GM19455 (cell line): ENCODE measurements around the gene SMOC2.

Source experiments
- ATAC-seq: cut with Tn5 transposase; IDR thresholded peaks from one replicate; pipeline ENCODE4 v1.9.1; 2021; ENCODE audit not compliant: unreplicated experiment

SMOC2 gene

GRCh38 chr6:168441434-168442391 is 729 bp downstream of the SMOC2 start:
- ATAC-seq: no peak

- no peak for ATAC-seq
Measured at GRCh38 chr6:168442646-168443045, 1.7 kb downstream of the SMOC2 start.

GRCh38 chr6:168447282-168447681 is 6.3 kb downstream of the SMOC2 start:
- ATAC-seq: no peak

GRCh38 chr6:168447700-168448099 is 6.7 kb downstream of the SMOC2 start:
- ATAC-seq: no peak

- no peak for ATAC-seq
Measured at GRCh38 chr6:168448243-168448855, 7.4 kb downstream of the SMOC2 start.

GRCh38 chr6:168450917-168451316 is 9.9 kb downstream of the SMOC2 start:
- ATAC-seq: no peak

- no peak for ATAC-seq
Measured at GRCh38 chr6:168451805-168452517, 11.0 kb downstream of the SMOC2 start.

GRCh38 chr6:168452685-168453377 is 11.8 kb downstream of the SMOC2 start:
- ATAC-seq: no peak

- ATAC-seq: no peak
Measured at GRCh38 chr6:168455847-168456530, 15.0 kb downstream of the SMOC2 start.

GRCh38 chr6:168456907-168457652 is 16.1 kb downstream of the SMOC2 start:
- no peak for ATAC-seq

- no peak for ATAC-seq
Measured at GRCh38 chr6:168457653-168457934, 16.6 kb downstream of the SMOC2 start.

GRCh38 chr6:168458101-168458500 is 17.1 kb downstream of the SMOC2 start:
- no peak for ATAC-seq

- ATAC-seq: no peak
Measured at GRCh38 chr6:168459572-168459971, 18.6 kb downstream of the SMOC2 start.

- ATAC-seq: no peak
Measured at GRCh38 chr6:168462289-168462853, 21.4 kb downstream of the SMOC2 start.

- ATAC-seq: no peak
Measured at GRCh38 chr6:168464546-168464945, 23.6 kb downstream of the SMOC2 start.

- no peak for ATAC-seq
Measured at GRCh38 chr6:168468045-168468444, 27.1 kb downstream of the SMOC2 start.

GRCh38 chr6:168469521-168469920 is 28.5 kb downstream of the SMOC2 start:
- ATAC-seq: no peak

- ATAC-seq: no peak
Measured at GRCh38 chr6:168469926-168470325, 28.9 kb downstream of the SMOC2 start.

- ATAC-seq: no peak
Measured at GRCh38 chr6:168472363-168472762, 31.4 kb downstream of the SMOC2 start.

- no peak for ATAC-seq
Measured at GRCh38 chr6:168473197-168473596, 32.2 kb downstream of the SMOC2 start.
